ENCODE measurements around the gene CEP43.

CEP43 gene, protein sequence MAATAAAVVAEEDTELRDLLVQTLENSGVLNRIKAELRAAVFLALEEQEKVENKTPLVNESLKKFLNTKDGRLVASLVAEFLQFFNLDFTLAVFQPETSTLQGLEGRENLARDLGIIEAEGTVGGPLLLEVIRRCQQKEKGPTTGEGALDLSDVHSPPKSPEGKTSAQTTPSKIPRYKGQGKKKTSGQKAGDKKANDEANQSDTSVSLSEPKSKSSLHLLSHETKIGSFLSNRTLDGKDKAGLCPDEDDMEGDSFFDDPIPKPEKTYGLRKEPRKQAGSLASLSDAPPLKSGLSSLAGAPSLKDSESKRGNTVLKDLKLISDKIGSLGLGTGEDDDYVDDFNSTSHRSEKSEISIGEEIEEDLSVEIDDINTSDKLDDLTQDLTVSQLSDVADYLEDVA
- long read RNA-seq, full-length matches to known transcripts = 66 of 110 reads
- long read RNA-seq, partial matches to known transcripts = 13 of 110 reads
- long read RNA-seq, other reads (novel, unspliced or antisense) = 31 of 110 reads

DNA sequence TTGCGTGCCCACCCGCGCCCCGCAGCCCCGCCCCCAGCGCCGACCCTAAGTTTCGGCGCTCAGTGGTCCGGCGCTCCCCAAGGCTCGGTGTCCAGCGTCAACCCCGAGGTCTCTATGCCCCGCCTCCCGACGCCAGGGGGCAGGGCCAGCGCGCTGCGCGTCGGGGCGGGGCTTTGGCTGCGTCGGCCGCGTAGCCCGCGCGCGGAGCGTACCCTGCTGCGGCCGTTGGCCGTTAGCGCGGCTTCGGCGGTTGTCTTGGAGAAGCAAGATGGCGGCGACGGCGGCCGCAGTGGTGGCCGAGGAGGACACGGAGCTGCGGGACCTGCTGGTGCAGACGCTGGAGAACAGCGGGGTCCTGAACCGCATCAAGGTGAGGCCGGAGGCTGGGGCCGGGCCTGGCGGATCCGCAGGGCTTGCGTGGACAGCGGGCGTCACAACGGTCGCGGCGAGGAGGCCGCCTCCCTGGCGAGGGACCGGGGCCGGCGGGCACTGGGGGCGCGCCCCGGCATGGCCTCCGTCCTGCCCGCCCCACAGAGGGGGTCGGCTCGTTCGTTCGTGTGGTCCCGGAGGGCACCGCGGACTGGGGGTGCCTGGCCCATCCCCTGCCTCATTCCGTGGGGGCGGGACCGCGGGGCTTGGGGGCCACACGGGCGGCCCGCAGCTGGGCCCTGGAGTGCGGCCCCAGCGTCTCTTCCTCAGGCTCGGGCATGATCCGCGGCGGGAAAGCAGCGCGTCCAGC is at the start of gene CEP43:
Gene CEP43 (plus strand): TSS at position 253 of the 739 bp plus-strand sequence. CDS start 16 bp downstream, at position 269.
- DNase-seq (ENCODE audit: low read depth in 1 of 2, low spot score in 1 of 2) = peak; percentile 81 to 88
- H3K4me3 ChIP-seq (replicated peaks; ENCODE audit: insufficient read depth, low read length) = peak within 1 kb of the TSS; percentile 97
- peak within 1 kb of the TSS; percentile 88 for H3K27ac ChIP-seq (replicated peaks)
- TF ChIP-seq GABPA (IDR thresholded peaks at IDR 0.05; ENCODE audit: low read depth) (no peak), POLR2AphosphoS5 (IDR thresholded peaks at IDR 0.05; ENCODE audit: low read depth) (peak; percentile 67), SPI1 (IDR thresholded peaks at IDR 0.05; ENCODE audit: borderline replicate concordance, low read depth) (no peak)
- TF ChIP-seq, protein P1, sequence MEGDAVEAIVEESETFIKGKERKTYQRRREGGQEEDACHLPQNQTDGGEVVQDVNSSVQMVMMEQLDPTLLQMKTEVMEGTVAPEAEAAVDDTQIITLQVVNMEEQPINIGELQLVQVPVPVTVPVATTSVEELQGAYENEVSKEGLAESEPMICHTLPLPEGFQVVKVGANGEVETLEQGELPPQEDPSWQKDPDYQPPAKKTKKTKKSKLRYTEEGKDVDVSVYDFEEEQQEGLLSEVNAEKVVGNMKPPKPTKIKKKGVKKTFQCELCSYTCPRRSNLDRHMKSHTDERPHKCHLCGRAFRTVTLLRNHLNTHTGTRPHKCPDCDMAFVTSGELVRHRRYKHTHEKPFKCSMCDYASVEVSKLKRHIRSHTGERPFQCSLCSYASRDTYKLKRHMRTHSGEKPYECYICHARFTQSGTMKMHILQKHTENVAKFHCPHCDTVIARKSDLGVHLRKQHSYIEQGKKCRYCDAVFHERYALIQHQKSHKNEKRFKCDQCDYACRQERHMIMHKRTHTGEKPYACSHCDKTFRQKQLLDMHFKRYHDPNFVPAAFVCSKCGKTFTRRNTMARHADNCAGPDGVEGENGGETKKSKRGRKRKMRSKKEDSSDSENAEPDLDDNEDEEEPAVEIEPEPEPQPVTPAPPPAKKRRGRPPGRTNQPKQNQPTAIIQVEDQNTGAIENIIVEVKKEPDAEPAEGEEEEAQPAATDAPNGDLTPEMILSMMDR (IDR thresholded peaks at IDR 0.05; ENCODE audit: insufficient read depth, low read length) = no peak
- TF ChIP-seq, protein P2, sequence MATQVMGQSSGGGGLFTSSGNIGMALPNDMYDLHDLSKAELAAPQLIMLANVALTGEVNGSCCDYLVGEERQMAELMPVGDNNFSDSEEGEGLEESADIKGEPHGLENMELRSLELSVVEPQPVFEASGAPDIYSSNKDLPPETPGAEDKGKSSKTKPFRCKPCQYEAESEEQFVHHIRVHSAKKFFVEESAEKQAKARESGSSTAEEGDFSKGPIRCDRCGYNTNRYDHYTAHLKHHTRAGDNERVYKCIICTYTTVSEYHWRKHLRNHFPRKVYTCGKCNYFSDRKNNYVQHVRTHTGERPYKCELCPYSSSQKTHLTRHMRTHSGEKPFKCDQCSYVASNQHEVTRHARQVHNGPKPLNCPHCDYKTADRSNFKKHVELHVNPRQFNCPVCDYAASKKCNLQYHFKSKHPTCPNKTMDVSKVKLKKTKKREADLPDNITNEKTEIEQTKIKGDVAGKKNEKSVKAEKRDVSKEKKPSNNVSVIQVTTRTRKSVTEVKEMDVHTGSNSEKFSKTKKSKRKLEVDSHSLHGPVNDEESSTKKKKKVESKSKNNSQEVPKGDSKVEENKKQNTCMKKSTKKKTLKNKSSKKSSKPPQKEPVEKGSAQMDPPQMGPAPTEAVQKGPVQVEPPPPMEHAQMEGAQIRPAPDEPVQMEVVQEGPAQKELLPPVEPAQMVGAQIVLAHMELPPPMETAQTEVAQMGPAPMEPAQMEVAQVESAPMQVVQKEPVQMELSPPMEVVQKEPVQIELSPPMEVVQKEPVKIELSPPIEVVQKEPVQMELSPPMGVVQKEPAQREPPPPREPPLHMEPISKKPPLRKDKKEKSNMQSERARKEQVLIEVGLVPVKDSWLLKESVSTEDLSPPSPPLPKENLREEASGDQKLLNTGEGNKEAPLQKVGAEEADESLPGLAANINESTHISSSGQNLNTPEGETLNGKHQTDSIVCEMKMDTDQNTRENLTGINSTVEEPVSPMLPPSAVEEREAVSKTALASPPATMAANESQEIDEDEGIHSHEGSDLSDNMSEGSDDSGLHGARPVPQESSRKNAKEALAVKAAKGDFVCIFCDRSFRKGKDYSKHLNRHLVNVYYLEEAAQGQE (IDR thresholded peaks at IDR 0.05; ENCODE audit: insufficient replicate concordance, low read depth) = no peak
- H3K27me3 ChIP-seq (ENCODE audit: insufficient read depth, poor library complexity, severe bottlenecking) = no peaks in the 10 kb centered on the region

DNA sequence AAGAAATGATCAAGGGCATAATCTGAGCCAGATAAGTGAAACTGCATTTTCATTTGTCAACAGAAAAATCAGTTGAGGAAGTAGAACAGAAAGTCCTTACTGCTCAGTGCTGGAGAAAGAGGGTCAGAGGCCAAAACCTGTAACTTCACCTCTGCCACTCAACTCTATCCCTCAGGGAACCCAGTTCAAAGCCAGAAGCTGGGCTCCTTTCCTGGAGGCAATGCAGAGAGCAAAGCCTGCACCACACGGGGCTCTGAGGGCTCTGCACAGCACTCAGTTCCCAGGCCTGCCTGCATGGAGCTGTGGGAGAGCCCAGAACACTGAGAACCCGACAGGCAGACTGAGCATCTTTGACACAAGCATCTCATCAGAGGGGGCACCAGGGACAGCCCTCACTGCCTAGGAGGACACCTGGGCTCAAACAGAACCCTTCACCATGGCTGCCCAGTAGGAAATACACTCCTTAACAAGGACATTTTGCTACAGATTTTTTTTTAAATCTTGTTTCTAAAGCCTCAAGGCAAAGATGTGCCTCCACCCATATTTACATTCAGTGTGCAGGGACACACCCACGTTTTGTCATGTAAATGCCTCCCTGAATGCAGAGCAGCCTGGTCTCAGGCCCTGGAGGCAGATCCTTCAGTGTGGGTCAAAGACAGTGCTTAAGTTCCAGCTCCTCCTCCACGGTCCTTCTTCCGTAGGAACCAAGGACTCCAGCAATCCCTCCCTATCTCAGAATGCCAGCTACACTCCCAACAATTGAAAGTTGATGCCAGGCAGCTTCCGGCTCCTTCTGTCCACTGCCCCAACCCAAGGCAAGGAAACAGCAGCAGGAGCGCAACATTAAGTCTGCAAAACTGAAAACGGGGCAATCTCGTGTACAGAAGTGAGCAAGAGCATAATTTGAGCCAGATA is 49.4 kb upstream of the CEP43 start:
- H3K4me3 ChIP-seq (replicated peaks; ENCODE audit: insufficient read depth, low read length) = no peak overlapping the region
- no peaks in the 10 kb centered on the region for H3K27me3 ChIP-seq (ENCODE audit: insufficient read depth, poor library complexity, severe bottlenecking)
- no peak for DNase-seq (ENCODE audit: low read depth in 1 of 2, low spot score in 1 of 2)
- H3K27ac ChIP-seq (replicated peaks) = no peak overlapping the region
- TF ChIP-seq, protein P1 (IDR thresholded peaks at IDR 0.05; ENCODE audit: insufficient read depth, low read length) = no peak

DNA sequence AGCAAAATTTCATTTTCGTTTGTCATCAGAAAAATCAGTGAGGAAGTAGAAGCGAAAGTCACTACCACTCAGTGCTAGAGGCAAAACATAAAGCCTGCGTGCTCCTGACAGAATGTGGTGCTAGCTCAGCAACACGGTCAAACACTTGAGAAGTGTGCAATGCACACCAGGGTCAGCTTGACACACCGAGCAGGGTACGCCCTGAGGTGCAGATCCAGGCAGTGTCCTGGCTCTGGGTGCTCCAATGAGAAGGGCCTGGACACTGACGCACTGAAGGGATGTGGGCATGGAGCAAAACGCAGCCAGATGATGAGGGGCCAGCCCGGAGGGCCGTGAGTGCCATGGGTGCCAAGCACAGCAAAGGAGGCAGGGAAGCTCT is 48.8 kb upstream of the CEP43 start:
- Histone ChIP-seq H3K27ac (replicated peaks) (no peak overlapping the region), H3K4me3 (replicated peaks; ENCODE audit: insufficient read depth, low read length) (no peak overlapping the region), H3K27me3 (ENCODE audit: insufficient read depth, poor library complexity, severe bottlenecking) (no peaks in the 10 kb centered on the region)
- no peak for DNase-seq (ENCODE audit: low read depth in 1 of 2, low spot score in 1 of 2)
- TF ChIP-seq, protein P2 (IDR thresholded peaks at IDR 0.05; ENCODE audit: insufficient replicate concordance, low read depth) = no peak

All from HL-60 (cell line).